LNCaP clone FGC (cell line): Measurements from ENCODE around the gene WDR48.

Source experiments
- DNase-seq: peaks from one replicate; pipeline ENCODE4 v3.0.0-alpha.2; 2011; ENCODE audit warnings: low read depth
- H3K4me3 ChIP-seq: 2 replicates; pipeline ENCODE4 v1.5.1; 2011; ENCODE audit warnings: mild to moderate bottlenecking, low read depth, low read length, control low read depth
- CTCF ChIP-seq: IDR thresholded peaks from 2 replicates; pipeline ENCODE4 v1.5.1; 2012; ENCODE audit warnings: mild to moderate bottlenecking; ENCODE audit not compliant: control insufficient read depth, insufficient read depth; ENCODE audit errors: extremely low read depth

The WDR48 gene

DNA sequence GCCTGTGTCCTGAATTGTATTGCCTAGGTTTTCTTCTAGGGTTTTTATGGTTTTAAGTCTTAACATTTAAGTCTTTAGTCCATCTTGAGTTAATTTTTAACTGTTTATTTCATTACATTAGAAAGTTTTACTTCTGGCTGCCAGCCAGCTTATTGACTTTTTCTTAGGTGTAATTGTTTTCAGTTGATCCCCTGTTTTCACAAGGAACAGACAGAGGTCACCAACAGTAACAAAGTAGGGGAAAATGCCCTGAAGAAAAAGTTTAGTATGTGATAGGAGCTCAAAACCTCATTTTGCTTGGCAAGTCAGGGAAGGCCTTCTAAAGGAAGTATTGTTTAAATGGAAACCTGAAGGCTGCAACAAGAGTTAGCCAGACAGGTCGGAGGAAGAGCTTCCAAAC lies 10.4 kb downstream of the WDR48 start:
- no peak for TF ChIP-seq CTCF
- H3K4me3 ChIP-seq: no peak overlapping the region
- no peak for DNase-seq

DNA sequence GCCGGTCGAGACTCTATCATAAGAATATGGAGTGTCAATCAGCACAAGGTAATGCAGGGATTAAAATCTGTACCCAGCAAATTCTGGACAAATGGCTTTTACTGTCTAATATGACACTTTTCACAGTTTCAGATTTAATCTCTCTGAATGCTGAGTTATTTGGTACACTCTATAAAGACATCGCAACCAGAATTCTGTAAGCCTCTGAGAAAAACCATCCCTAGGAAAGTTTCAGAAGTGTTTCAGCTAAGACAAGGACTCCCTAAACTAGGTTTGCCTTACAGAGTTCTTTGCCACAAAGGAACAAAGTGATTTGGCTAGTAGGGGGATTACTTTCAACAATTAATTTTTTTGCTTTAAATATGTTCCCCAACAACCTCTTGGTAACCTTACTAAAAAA lies 11.3 kb downstream of the WDR48 start:
- no peak for DNase-seq
- H3K4me3 ChIP-seq: no peak overlapping the region
- no peak for TF ChIP-seq CTCF

DNA sequence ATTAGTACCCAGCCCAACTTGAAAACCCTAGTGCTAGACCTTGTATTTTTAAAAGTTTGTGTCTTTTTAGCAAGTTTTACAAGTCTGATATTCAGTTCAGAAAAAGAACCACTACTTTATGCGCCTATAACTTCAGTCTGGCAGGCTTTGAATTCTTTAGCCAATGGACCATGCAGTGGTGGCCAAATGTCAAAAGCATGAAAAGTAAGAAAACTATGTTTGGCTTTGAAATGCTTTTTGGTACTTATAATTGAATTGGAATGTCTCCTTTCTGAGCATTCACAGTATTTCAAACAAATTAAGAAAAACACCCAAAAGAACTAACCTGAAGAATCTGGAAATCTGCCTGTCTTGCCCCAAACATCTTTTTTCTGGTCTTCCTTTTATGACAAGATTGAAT lies 12.8 kb downstream of the WDR48 start:
- TF ChIP-seq CTCF: no peak
- H3K4me3 ChIP-seq: no peak overlapping the region
- no peak for DNase-seq

- no peak for DNase-seq
- TF ChIP-seq CTCF: peak; percentile 42; the same call in 1 of the 2 replicates
- no peak overlapping the region for H3K4me3 ChIP-seq
Observed at GRCh38 chr3:39065197-39065596, 13.4 kb downstream of the WDR48 start.

DNA sequence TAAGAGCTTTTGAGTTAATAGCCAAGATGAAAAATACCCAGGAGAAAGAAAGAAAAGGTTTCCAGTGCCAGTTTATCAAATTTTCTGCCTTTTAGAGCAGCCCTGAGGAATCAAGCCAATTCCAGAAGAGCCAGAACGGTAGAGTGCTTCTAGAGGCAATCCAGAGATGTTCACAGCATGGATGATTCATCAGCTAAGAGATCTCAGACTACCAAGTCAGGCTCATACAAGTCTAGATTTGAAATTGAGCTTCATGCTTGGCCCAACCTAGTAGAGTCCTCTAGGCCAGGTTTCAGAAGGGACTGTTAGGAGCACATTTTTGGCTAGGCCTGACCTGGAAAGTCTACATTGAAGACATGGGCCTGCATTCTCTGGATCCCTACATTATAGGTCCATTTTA lies 15.5 kb downstream of the WDR48 start:
- no peak for TF ChIP-seq CTCF
- H3K4me3 ChIP-seq: no peak overlapping the region
- no peak for DNase-seq

- no peak for DNase-seq
- TF ChIP-seq CTCF: no peak
- no peak overlapping the region for H3K4me3 ChIP-seq
Observed at GRCh38 chr3:39068556-39068955, 16.7 kb downstream of the WDR48 start.

DNA sequence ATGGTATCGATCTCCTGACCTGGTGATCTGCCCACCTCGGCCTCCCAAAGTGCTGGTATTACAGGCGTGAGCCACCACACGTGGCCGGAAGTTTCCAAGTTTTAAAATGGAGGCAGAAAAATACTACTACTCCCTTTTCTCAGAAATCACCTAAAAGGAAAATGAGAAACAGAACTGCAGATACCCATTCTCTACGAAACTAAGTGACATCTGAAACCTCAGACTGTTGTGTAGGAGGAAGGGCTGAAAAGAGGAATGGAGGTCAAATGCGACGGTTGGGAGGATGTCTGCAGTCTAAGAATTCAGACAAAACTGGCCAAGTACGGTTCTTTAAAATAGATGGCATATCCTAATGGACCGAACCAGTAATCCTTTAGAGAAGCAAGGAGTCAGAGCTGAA lies 24.1 kb downstream of the WDR48 start:
- H3K4me3 ChIP-seq: no peak overlapping the region
- TF ChIP-seq CTCF: no peak
- DNase-seq: no peak
